Thymus (tissue), 11 donors: ENCODE data around the gene FLOT2. TPM values are rescaled to one million over a fixed set of nuclear protein-coding genes. Genes with fewer than 3 reads are reported as not detected.

Source experiments
- DNase-seq, 9 donors: peaks; one replicate each; pipeline ENCODE4 v3.0.0-alpha.2; 2013; ENCODE audit warnings: low spot score in 9 of 9, low read depth in 6 of 9, missing footprints in 1 of 9
- H3K27ac ChIP-seq, 2 donors: one replicate each; pipeline ENCODE4 v1.5.1; 2013; ENCODE audit warnings: control low read depth in 1 of 2, low read depth in 1 of 2, low read length in 1 of 2, mild to moderate bottlenecking in 1 of 2, moderate library complexity in 1 of 2
- H3K27me3 ChIP-seq, 2 donors: one replicate each; pipeline ENCODE4 v1.5.1; 2013; ENCODE audit warnings: low read length in 1 of 2; ENCODE audit not compliant: control insufficient read depth in 2 of 2, insufficient read depth in 1 of 2
- H3K36me3 ChIP-seq, 2 donors: one replicate each; pipeline ENCODE4 v1.5.1; 2013; ENCODE audit warnings: low read length in 1 of 2, mild to moderate bottlenecking in 1 of 2, moderate library complexity in 1 of 2; ENCODE audit not compliant: control insufficient read depth in 2 of 2, insufficient read depth in 2 of 2
- H3K4me1 ChIP-seq, 2 donors: one replicate each; pipeline ENCODE4 v1.5.1; 2013; ENCODE audit warnings: low read length in 2 of 2; ENCODE audit not compliant: control insufficient read depth in 2 of 2, insufficient read depth in 2 of 2
- H3K4me3 ChIP-seq, 2 donors: one replicate each; pipeline ENCODE4 v1.5.1; 2013; ENCODE audit warnings: low read length in 2 of 2, control low read depth in 1 of 2, mild to moderate bottlenecking in 1 of 2
- H3K9me3 ChIP-seq, 2 donors: one replicate each; pipeline ENCODE4 v1.5.1; 2013; ENCODE audit warnings: low read length in 1 of 2, mild to moderate bottlenecking in 1 of 2; ENCODE audit not compliant: control insufficient read depth in 2 of 2, insufficient read depth in 1 of 2
- WGBS: extraction: QIAGEN DNeasy Blood & Tissue Kit; methylation state at CpG from one replicate; pipeline ENCODE4 v1.1.7; 2013; 5-methylcytosine and 5-hydroxymethylcytosine counted together
- polyA plus RNA-seq: library from polyadenylated mRNA; stranded (reverse); fragments of 200-250 nt; gene quantifications from one replicate; pipeline ENCODE4 v1.2.3, GENCODE V29; 2013
- total RNA-seq: library from RNA; stranded (reverse); fragments of 120-200 nt; gene quantifications from one replicate; pipeline ENCODE4 v1.2.4, GENCODE V29; 2013
- donor health status: healthy.

Gene FLOT2
- total and polyA plus RNA-seq, 2 donors: 29.9 to 82.1 TPM

GRCh38 chr17:28834420-28834819, 63.1 kb downstream of the FLOT2 start:
- Histone ChIP-seq H3K9me3 (no peaks in the 10 kb centered on the region), H3K36me3 (peaks cover 5 to 8% of the 10 kb centered on the region in 2 donors), H3K4me1 (no peaks in the 10 kb centered on the region), H3K27me3 (no peaks in the 10 kb centered on the region), H3K27ac (no peak overlapping the region), H3K4me3 (no peak overlapping the region)
- no peak for DNase-seq
- 97% methylated on average over 1 of the region's 1 CpG for WGBS

Other genes starting within 250 kb of the FLOT2 start
- gene SDF2, start 235.8 kb downstream of the FLOT2 start, total RNA-seq: 47.2 TPM
- 40.8 TPM for gene SDF2, start 235.8 kb downstream of the FLOT2 start, polyA plus RNA-seq
- gene SUPT6H, start 235.5 kb downstream of the FLOT2 start, total RNA-seq: 21.2 TPM
- gene SUPT6H, start 235.5 kb downstream of the FLOT2 start, polyA plus RNA-seq: 27.0 TPM
- gene PROCA1, start 185.8 kb downstream of the FLOT2 start, total RNA-seq: 1.0 TPM
- gene PROCA1, start 185.8 kb downstream of the FLOT2 start, polyA plus RNA-seq: 11.3 TPM
- gene RAB34, start 179.9 kb downstream of the FLOT2 start, total RNA-seq: 26.6 TPM
- 81.9 TPM for gene RAB34, start 179.9 kb downstream of the FLOT2 start, polyA plus RNA-seq
- 1,968 TPM for gene RPL23A, start 177.7 kb downstream of the FLOT2 start, total RNA-seq
- 1,777 TPM for gene RPL23A, start 177.7 kb downstream of the FLOT2 start, polyA plus RNA-seq
- gene TLCD1, start 171.5 kb downstream of the FLOT2 start, total RNA-seq: 7.7 TPM
- 9.2 TPM for gene TLCD1, start 171.5 kb downstream of the FLOT2 start, polyA plus RNA-seq
- 2.2 TPM for gene NEK8, start 168.9 kb downstream of the FLOT2 start, total RNA-seq
- gene NEK8, start 168.9 kb downstream of the FLOT2 start, polyA plus RNA-seq: 5.1 TPM
- gene TRAF4, start 153.7 kb downstream of the FLOT2 start, total RNA-seq: 21.2 TPM
- gene TRAF4, start 153.7 kb downstream of the FLOT2 start, polyA plus RNA-seq: 29.3 TPM
- 2.5 TPM for gene FAM222B, start 54.9 kb downstream of the FLOT2 start, total RNA-seq
- gene FAM222B, start 54.9 kb downstream of the FLOT2 start, polyA plus RNA-seq: 9.5 TPM
- gene ERAL1, start 42.7 kb downstream of the FLOT2 start, total RNA-seq: 19.7 TPM
- gene ERAL1, start 42.7 kb downstream of the FLOT2 start, polyA plus RNA-seq: 30.3 TPM
- gene DHRS13, start 5.3 kb upstream of the FLOT2 start, total RNA-seq: 12.7 TPM
- 18.9 TPM for gene DHRS13, start 5.3 kb upstream of the FLOT2 start, polyA plus RNA-seq
- gene PHF12, start 53.8 kb upstream of the FLOT2 start, total RNA-seq: 20.5 TPM
- gene PHF12, start 53.8 kb upstream of the FLOT2 start, polyA plus RNA-seq: 32.4 TPM
- 0.09 TPM for gene SEZ6, start 108.3 kb upstream of the FLOT2 start, total RNA-seq
- 0.48 TPM for gene SEZ6, start 108.3 kb upstream of the FLOT2 start, polyA plus RNA-seq
- 1.3 TPM for gene PIPOX, start 145.4 kb upstream of the FLOT2 start, total RNA-seq
- 0.96 TPM for gene PIPOX, start 145.4 kb upstream of the FLOT2 start, polyA plus RNA-seq